BE2C (cell line): Measurements from ENCODE around the gene SCAF4.
"Not testable (repeated sequence)": the region's sequence is repeated elsewhere in the genome, so short reads cannot be mapped to it uniquely, and the experiment has no call there.

Experiments used
- DNase-seq: peaks from one replicate; pipeline ENCODE4 v3.0.0-alpha.2; 2020
- H3K27me3 ChIP-seq: fragments of 250-450 bp; sonication (Bioruptor Pico); 2 replicates; pipeline ENCODE4 v1.5.1; 2020; ENCODE audit warnings: mild to moderate bottlenecking
- H3K36me3 ChIP-seq: fragments of 250-450 bp; sonication (Bioruptor Pico); 2 replicates; pipeline ENCODE4 v1.5.1; 2020; ENCODE audit warnings: mild to moderate bottlenecking
- H3K4me1 ChIP-seq: fragments of 250-450 bp; sonication (Bioruptor Pico); 2 replicates; pipeline ENCODE4 v1.5.1; 2020
- H3K4me3 ChIP-seq: 2 replicates; pipeline ENCODE4 v1.5.1; 2011; ENCODE audit warnings: low read depth, low read length
- H3K9me3 ChIP-seq: fragments of 250-450 bp; sonication (Bioruptor Pico); 2 replicates; pipeline ENCODE4 v1.5.1; 2020
- TF ChIP-seq, protein P1 (sequence below): IDR thresholded peaks from 2 replicates; pipeline ENCODE4 v1.5.1; 2012; ENCODE audit warnings: mild to moderate bottlenecking, low read depth, low read length

SCAF4 gene

DNA sequence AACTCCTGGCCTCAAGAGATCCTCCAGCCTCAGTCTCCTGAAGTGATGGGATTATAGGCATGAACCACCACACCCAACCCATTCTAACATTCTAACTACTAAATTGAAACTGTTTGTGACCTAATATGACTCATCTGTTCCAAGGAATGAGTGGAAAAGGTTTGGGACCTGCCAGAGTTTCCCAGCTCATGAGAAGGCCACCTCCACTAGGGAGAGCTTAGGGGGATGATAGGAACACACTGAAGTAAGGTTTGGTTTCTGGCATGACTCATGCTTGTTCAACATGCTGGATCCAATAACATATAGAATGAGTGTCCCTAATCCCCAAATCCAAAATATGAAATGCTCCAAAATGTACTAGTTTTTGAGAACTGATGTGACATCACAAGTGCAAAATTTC, 18.9 kb upstream of the SCAF4 start:
- H3K4me1 ChIP-seq: peaks cover 3% of the 10 kb centered on the region
- H3K27me3 ChIP-seq: no peaks in the 10 kb centered on the region
- no peaks in the 10 kb centered on the region for H3K9me3 ChIP-seq
- no peak overlapping the region for H3K4me3 ChIP-seq
- DNase-seq: no peak
- TF ChIP-seq, protein P1, sequence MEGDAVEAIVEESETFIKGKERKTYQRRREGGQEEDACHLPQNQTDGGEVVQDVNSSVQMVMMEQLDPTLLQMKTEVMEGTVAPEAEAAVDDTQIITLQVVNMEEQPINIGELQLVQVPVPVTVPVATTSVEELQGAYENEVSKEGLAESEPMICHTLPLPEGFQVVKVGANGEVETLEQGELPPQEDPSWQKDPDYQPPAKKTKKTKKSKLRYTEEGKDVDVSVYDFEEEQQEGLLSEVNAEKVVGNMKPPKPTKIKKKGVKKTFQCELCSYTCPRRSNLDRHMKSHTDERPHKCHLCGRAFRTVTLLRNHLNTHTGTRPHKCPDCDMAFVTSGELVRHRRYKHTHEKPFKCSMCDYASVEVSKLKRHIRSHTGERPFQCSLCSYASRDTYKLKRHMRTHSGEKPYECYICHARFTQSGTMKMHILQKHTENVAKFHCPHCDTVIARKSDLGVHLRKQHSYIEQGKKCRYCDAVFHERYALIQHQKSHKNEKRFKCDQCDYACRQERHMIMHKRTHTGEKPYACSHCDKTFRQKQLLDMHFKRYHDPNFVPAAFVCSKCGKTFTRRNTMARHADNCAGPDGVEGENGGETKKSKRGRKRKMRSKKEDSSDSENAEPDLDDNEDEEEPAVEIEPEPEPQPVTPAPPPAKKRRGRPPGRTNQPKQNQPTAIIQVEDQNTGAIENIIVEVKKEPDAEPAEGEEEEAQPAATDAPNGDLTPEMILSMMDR: no peak
- H3K36me3 ChIP-seq: no peaks in the 10 kb centered on the region

DNA sequence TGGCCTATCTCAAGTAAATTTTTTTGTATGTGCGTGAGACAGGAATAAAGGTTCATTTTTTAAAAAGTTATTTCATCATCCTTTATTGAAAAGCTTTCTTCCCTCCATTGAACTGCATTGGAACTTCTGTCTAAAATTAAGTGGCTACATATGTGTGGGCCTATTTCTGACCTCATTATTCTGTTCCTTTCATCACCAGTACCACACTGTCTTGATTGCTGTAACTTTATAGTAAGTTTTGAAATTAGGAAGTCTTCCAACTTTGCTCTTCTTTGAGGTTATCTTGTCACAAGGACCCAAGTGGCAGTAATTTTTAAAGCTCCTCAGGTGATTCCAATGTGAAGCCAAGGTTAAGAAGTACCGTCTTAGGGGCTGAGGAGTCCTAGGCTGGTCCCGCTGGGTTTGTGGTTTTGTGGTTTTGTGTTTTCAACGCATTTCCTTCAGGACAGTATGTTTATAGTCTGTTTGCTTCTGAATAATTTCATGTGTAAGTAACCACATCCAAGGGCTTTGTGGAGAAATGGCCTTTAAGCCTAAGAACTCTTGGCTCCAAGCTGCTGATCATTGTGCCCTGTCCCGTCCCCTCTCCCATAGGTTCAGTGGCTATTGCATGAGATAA, 12.4 kb upstream of the SCAF4 start:
- TF ChIP-seq, protein P1: no peak
- no peaks in the 10 kb centered on the region for H3K27me3 ChIP-seq
- no peaks in the 10 kb centered on the region for H3K9me3 ChIP-seq
- no peak for DNase-seq
- H3K36me3 ChIP-seq: no peaks in the 10 kb centered on the region
- no peaks in the 10 kb centered on the region for H3K4me1 ChIP-seq
- no peak overlapping the region for H3K4me3 ChIP-seq

DNA sequence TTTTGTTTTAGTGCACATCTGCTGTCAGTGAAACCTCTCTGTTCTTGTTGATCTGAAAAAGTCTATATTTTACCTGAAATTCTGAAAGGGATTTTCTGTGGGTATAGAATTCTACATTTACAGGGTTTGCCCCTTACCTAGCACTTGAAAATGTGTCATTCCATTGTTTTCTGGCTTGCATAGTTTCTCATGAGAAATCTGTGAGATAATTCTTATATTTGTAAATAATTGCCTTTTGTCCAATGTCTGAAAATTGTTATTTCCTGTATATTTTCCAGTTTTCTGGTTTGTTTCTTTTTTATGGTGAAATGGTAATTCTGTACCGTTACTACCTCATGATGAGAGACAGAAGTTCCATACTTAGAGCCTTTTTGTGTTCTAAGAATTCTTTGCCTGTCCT, 11.8 kb upstream of the SCAF4 start:
- no peaks in the 10 kb centered on the region for H3K9me3 ChIP-seq
- DNase-seq: no peak
- H3K27me3 ChIP-seq: no peaks in the 10 kb centered on the region

DNA sequence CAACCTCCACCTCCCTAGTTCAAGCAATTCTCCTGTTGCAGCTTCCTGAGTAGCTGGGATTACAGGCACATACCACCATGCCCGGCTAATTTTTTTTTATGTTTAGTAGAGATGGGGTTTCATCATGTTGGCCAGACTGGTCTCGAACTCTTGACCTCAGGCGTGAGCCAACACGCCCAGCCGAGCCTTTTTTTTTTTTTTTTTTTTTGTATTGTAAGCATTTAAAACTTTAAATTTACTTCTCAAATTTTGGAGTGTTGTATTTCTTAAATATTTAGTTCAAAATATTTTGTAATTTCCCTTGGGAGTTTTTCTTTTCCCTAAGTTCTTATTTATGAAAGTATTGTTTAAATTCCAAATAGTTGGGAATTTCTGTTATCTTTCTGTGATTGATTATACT, 9.2 kb upstream of the SCAF4 start:
- Histone ChIP-seq H3K36me3 (no peaks in the 10 kb centered on the region), H3K9me3 (no peaks in the 10 kb centered on the region), H3K4me1 (no peaks in the 10 kb centered on the region), H3K4me3 (no peak overlapping the region), H3K27me3 (no peaks in the 10 kb centered on the region)
- TF ChIP-seq, protein P1: no peak
- no peak for DNase-seq

More for the DNA sequence above, 11.8 kb upstream of the SCAF4 start:
- Histone ChIP-seq H3K4me1 (no peaks in the 10 kb centered on the region), H3K36me3 (no peaks in the 10 kb centered on the region), H3K4me3 (no peak overlapping the region)
- TF ChIP-seq, protein P1: no peak

DNA sequence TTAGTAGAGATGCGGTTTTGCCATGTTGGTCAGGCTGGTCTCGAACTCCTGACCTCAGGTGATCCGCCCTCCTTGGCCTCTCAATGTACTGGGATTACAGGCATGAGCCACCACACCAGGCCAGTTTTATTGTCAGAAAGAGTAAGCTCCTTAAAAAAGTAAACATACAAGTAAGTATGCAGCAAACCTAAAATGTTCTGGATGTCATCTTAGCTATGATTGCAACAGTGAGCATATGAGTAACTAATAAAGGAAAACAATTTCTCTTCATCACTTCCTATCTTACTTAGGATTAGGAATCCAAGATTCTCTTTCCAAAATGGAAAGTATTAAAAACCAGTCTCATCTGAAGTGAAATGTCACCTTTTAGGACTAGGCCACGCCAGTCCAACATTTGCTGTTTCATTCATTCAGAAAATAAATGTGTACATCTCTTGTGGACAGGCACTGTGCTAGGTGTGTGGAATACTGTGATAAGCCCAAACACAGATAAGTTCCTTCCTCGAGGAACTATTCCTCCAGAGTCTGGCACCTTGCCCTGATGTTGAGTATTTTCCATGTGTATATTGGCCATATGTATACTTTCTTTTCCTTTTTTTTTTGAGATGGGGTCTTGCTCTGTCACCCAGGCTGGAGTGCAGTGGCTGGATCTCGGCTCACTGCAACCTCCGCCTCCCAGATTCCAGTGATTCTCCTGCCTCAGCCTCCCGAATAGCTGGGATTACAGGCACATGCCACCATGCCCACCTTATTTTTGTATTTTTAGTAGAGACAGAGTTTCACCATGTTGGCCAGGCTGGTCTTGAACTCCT, 5.9 kb upstream of the SCAF4 start:
- not testable (repeated sequence) for H3K9me3 ChIP-seq, DNase-seq, H3K27me3 ChIP-seq, H3K4me3 ChIP-seq, H3K36me3 ChIP-seq
- H3K4me1 ChIP-seq: peaks cover 10% of the 10 kb centered on the region

DNA sequence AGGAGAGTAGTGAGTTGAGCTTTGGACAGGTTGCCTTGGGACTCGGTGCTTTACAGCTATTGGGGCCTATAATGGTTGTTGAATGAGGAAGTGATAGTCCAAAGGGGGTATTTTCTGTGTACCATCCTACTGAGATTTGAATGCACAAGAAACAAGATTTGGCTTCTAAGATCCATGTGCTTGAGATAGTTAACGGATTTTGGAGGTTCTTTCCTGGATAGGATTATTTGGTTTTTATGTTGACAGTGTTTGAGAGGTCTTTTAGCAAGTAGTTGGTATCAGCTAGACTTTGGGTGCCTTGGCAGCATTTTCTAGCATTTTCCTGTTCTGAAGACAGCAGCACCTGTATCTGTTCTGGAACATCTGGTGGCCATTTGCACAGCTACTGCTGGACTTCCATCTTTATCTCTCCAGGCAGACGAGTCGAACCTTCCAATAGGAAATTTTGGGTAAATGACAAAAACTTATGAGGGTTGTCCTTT, 3.6 kb upstream of the SCAF4 start:
- Histone ChIP-seq H3K9me3 (no peaks in the 10 kb centered on the region), H3K4me1 (peaks cover 15% of the 10 kb centered on the region), H3K27me3 (no peaks in the 10 kb centered on the region), H3K4me3 (no peak overlapping the region), H3K36me3 (peaks cover 3% of the 10 kb centered on the region; the same call in 1 of the 2 replicates)
- no peak for DNase-seq
- TF ChIP-seq, protein P1: no peak
